SK-MEL-5 (cell line): ENCODE results near the gene IFT81. TPM values are rescaled to one million over a fixed set of nuclear protein-coding genes. Genes with fewer than 3 reads are reported as not detected.
"Not testable (repeated sequence)": the region's sequence is repeated elsewhere in the genome, so short reads cannot be mapped to it uniquely, and the experiment has no call there.

ENCODE experiments used
- DNase-seq: peaks from one replicate; pipeline ENCODE4 v3.0.0-alpha.2; 2016; ENCODE audit warnings: low read depth, low spot score
- in situ Hi-C: cut with HindIII; loops from 2 replicates; pipeline ENCODE4 v1.10.0; 2016; ENCODE audit warnings: low sequenced_read_pairs, high pct_unique_total_duplicates, low pct_unique_long_range_greater_than_20kb
- total RNA-seq: library from RNA; depleted of rRNA; stranded (reverse); fragments of >200 nt; shearing (Covaris generic); gene quantifications from 2 replicates; pipeline ENCODE4 v1.2.3, GENCODE V29; 2014; rRNA removed

Gene IFT81
- total RNA-seq, 1 experiment from 2014 or later, result 74.7 TPM

- in situ Hi-C loops, result no loop called here
- no peak for DNase-seq
These were observed 123.9 kb downstream of the IFT81 start for GRCh38 chr12:110248096-110248447.

- DNase-seq, result no peak
- in situ Hi-C loops, result no loop called here
These were observed 124.9 kb downstream of the IFT81 start for GRCh38 chr12:110249105-110249504.

- no peak for DNase-seq
- in situ Hi-C loops, result no loop called here
These were observed 125.6 kb downstream of the IFT81 start for GRCh38 chr12:110249716-110250225.

GRCh38 chr12:110251381-110251780 is 127.2 kb downstream of the IFT81 start:
- in situ Hi-C loops, result no loop called here
- no peak for DNase-seq

DNA sequence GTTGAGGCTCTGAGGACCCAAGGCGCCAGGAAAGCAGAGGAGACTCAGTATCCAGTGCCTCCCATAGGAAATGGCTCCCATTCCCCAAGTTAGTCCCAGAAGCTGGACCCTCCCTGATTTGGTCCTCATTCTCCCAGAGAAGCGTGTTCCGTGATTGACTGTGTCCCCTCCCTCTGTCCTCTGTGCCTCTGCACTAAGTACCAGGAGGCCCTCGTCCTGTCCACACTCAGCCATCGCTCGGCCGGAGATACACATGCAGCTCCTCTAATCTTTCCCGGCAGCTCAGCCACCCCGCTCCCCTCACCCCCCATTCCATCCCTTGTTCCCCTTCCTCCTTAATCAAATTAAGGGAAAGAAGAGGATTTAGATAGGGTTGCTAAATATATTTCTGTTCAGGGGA is 128.6 kb downstream of the IFT81 start:
- in situ Hi-C loops, result no loop called here
- no peak for DNase-seq

DNA sequence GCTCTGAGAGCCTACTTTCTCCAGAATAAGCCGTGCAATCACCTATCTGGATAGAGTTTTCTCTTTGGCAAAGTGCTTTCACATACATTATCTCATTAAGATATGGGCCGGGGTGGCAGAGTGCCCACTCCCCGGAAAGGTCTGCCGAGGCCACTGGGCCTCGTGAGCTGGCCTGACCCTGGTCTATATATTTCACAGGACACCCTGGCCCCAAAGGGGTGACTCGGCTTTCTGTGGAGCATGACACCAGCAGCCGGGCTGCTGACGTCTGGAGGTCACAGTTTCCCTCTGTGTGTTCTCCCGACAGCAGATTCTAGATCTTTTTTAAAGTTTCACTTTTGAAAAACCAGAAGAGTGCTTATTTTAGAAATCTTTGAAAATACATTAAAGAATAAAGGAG is 129.0 kb downstream of the IFT81 start:
- in situ Hi-C loops, result no loop called here
- no peak for DNase-seq

DNA sequence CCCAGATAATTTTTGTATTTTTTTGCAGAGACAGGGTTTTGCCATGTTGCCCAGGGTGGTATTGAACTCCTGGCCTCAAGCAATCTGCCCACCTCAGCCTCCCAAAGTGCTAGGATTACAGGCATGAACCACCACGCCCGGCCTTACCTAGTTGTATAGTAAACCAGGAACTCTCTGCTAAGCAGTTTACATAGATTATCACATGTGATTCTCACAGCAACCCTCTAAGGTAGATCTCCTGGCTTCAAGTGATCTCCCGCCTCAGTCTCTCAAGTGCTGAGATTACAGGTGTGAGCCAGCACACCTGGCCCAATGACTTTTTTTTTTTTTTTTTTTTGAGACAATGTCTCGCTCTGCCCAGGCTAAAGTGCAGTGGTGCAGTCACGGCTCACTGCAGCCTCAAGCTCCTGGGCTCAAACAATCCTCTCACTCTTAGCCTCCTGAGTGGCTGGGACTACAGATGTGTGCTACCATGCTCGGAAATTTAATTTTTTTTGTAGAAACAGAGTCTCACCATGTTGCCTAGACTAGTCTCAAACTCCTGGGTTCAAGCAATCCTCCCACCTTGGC is 130.9 kb downstream of the IFT81 start:
- DNase-seq, result no peak
- in situ Hi-C loops, result no loop called here

DNA sequence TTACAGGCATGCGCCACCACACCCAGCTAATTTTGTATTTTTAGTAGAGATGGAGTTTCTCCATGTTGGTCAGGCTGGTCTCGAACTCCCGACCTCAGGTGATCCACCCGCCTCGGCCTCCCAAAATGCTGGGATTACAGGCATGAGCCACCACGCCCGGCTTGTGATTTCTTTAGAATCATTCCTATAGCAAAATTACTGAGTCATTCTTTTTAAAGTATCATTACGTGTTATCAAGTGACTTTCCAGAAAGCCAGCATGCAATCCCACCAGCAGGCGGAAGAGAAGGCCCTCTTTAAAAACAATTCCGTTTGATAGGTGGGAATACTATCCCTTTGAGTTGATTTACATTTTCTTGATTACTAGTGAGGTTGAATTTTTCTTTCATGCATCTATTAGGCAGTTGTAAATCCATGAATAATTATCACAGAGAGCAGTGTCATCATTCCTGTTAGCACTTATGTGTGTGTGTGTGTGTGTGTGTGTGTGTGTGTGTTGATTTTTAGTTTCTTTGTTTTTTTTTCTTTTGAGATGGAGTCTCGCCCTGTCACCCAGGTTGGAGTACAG is 131.8 kb downstream of the IFT81 start:
- DNase-seq, result not testable (repeated sequence)

DNA sequence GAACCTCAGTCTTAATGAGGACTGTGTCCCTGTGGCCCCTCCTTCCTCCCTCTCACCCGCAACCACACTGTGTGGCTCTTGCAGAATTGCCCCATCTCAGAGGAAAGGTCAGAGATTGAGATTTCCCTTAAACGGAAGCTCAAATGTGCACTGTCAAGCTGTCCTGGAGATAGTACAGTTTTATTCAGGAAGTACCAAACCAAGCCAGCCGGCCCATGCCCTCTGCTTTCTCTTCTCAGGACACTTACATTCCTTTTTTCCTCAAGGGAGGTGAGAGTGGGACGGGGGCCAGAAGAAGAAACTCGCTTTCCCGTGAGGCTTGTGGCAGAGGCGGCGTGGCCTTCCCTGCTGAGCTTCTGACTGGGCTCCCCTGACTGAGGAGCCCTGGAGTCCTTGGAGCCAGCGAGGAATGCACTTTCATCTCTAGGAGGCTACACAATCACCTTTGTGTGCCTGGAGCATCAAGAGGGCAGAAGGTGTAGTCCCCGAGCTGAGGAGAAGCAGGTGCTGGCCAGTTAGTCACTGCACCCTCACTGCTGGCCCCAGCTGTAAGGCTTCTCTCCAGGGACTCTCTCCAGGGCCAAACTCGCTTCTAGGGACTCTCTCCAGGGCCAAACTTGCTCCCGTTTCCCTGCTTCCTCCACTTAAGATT is 132.7 kb downstream of the IFT81 start:
- no peak for DNase-seq
- in situ Hi-C loops, result no loop called here

More for the DNA sequence above, 131.8 kb downstream of the IFT81 start:
- in situ Hi-C loops, result not testable (repeated sequence)

- in situ Hi-C loops, result no loop called here
- DNase-seq, result no peak
These were observed 134.3 kb downstream of the IFT81 start for GRCh38 chr12:110258466-110258865.

GRCh38 chr12:110262442-110263388 is 138.6 kb downstream of the IFT81 start:
- DNase-seq, result no peak
- in situ Hi-C loops, result no loop called here

- no peak for DNase-seq
- in situ Hi-C loops, result no loop called here
These were observed 142.3 kb downstream of the IFT81 start for GRCh38 chr12:110266381-110266960.

- in situ Hi-C loops, result no loop called here
These were observed 142.9 kb downstream of the IFT81 start for GRCh38 chr12:110266980-110267620.

More at GRCh38 chr12:110266980-110267620, 142.9 kb downstream of the IFT81 start:
- DNase-seq, result no peak

Other genes with a start within 250 kb of the IFT81 start
- gene GLTP, start 243.8 kb upstream of the IFT81 start, total RNA-seq, result 31.3 and 35.4 TPM in 2 replicates
- gene TCHP, start 224.1 kb upstream of the IFT81 start, total RNA-seq, result 12.0 and 13.0 TPM in 2 replicates
- 32.8 and 36.0 TPM in 2 replicates for gene GIT2, start 128.0 kb upstream of the IFT81 start, total RNA-seq
- 36.4 and 45.8 TPM in 2 replicates for gene ANKRD13A, start 124.9 kb upstream of the IFT81 start, total RNA-seq
- 26.7 and 29.5 TPM in 2 replicates for gene C12orf76, start 75.8 kb upstream of the IFT81 start, total RNA-seq
- 131 and 141 TPM in 2 replicates for gene ATP2A2, start 156.9 kb downstream of the IFT81 start, total RNA-seq